NCI-H2107 (cell line): ENCODE measurements around the gene KIF21A.

Source experiments
- DNase-seq: peaks from one replicate; lab custom pipeline; 2025; lab: John Stamatoyannopoulos, UW

The KIF21A gene

GRCh38 chr12:39389399-39390150 is 53.3 kb downstream of the KIF21A start:
- DNase-seq = no peak

- no peak for DNase-seq
Observed at GRCh38 chr12:39386335-39386734, 56.6 kb downstream of the KIF21A start.

- DNase-seq = no peak
Observed at GRCh38 chr12:39383114-39383513, 59.8 kb downstream of the KIF21A start.

- no peak for DNase-seq
Observed at GRCh38 chr12:39380090-39380489, 62.8 kb downstream of the KIF21A start.

GRCh38 chr12:39378341-39378740 is 64.6 kb downstream of the KIF21A start:
- no peak for DNase-seq

- no peak for DNase-seq
Observed at GRCh38 chr12:39375206-39375808, 67.6 kb downstream of the KIF21A start.

- DNase-seq = no peak
Observed at GRCh38 chr12:39372929-39373328, 70.0 kb downstream of the KIF21A start.

- DNase-seq = no peak
Observed at GRCh38 chr12:39372204-39372925, 70.6 kb downstream of the KIF21A start.

GRCh38 chr12:39369756-39370155 is 73.2 kb downstream of the KIF21A start:
- DNase-seq = no peak

GRCh38 chr12:39368891-39369290 is 74.0 kb downstream of the KIF21A start:
- no peak for DNase-seq

GRCh38 chr12:39368096-39368495 is 74.8 kb downstream of the KIF21A start:
- no peak for DNase-seq

- DNase-seq = no peak
Observed at GRCh38 chr12:39367494-39367893, 75.4 kb downstream of the KIF21A start.

- no peak for DNase-seq
Observed at GRCh38 chr12:39365364-39366001, 77.4 kb downstream of the KIF21A start.

- DNase-seq = no peak
Observed at GRCh38 chr12:39364196-39364595, 78.7 kb downstream of the KIF21A start.

- no peak for DNase-seq
Observed at GRCh38 chr12:39359645-39360044, 83.3 kb downstream of the KIF21A start.

GRCh38 chr12:39357041-39357440 is 85.9 kb downstream of the KIF21A start:
- DNase-seq = no peak

GRCh38 chr12:39355841-39356240 is 87.1 kb downstream of the KIF21A start:
- DNase-seq = no peak

- no peak for DNase-seq
Observed at GRCh38 chr12:39354955-39355354, 88.0 kb downstream of the KIF21A start.

GRCh38 chr12:39352471-39353017 is 90.4 kb downstream of the KIF21A start:
- DNase-seq = no peak

GRCh38 chr12:39351153-39351552 is 91.8 kb downstream of the KIF21A start:
- no peak for DNase-seq

GRCh38 chr12:39348941-39349626 is 93.8 kb downstream of the KIF21A start:
- DNase-seq = no peak

- DNase-seq = no peak
Observed at GRCh38 chr12:39348523-39348922, 94.4 kb downstream of the KIF21A start.
